ENCODE data around the gene PTPN3. TPM values are rescaled to one million over a fixed set of nuclear protein-coding genes. Genes with fewer than 3 reads are reported as not detected.

PTPN3 gene
- polyA plus RNA-seq, 10 donors: 1.7 to 5.9 (median 3.2) TPM

DNA sequence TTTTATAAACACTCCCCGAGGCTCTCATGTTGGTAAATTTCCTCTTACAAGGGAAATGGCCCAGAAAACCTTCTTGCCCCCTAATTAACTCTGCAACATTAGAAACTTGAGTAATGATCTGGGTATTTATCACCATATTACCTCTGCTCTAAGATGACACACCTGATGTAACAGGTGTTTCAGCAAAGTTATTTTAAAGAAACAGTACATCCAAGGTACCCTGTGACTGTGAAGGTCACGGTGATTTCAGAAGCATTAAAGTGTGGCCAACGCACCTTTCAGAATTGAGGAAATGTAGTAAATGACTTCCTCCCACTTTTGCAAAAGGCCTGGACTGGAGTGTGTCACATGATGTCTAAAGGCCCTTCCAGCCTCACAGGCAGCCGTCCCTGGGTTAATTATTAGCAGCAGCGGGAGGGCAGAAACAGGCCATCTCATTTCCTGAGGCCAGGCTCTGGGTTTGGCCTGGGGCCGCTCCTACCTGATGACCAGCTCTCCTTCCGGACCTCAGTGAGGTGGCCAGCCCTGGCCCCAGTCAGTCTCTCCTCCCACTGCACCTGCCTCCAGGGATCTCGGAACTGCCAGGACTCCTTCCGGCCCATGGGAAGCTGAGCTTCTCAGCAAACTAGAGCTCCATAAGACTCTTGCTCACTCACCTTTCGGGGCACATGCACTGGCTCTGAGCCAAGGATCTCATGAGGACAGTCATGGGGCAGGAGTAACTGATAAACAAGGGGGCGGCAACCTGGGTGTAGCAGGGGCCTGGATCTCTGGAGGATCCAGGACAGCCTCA, 20.7 kb downstream of the PTPN3 start:
- DNase-seq: no peak

DNA sequence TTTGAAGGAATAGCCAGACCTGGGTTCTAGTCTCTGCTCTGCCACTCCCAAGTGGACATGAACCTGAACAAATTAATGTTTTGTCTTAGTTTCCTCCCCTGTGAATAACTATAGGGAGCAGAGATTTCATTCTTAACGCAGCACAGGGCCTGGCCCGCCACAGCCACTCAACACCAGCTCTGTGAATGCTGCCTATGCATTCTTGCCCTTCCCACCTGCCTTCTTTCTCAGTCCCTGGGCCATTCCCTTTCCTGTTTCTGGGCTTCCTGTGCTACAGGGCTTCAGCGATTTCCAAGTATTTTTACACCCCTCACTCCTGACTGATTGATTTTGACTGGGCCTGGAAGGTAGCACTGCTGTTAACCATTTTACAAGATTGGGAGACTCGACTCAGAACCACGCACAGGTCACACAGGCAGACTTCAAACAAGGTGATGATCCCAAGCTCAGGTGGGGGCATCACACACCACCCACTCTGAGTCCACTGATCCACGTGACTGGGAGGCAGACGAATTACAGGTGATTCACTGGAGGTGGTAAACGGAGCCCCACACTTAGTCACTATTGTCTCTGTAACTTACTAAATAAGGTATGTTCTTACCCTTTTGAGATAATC, 21.4 kb downstream of the PTPN3 start:
- no peak for DNase-seq

DNA sequence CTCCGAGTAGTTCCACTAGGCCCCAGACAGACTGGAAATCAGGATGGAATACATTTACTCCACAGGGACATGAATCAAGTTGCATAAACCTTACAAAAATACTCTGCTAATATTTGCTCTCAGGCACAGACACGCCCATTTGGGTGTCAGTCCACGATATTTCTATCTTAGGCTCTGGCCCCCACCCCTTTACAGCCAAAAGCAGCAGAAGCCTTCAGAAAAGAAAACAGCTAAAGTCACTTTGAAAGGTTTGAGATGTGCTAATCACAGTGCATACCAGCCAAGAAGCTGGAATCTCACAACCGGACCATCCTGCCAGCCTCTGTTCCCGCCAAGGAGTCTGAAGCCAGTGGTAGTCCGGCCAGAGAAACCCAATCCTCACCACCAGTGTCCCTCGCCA, 22.6 kb downstream of the PTPN3 start:
- DNase-seq: peak in 2 of 3 donors; percentile 38 to 52

DNA sequence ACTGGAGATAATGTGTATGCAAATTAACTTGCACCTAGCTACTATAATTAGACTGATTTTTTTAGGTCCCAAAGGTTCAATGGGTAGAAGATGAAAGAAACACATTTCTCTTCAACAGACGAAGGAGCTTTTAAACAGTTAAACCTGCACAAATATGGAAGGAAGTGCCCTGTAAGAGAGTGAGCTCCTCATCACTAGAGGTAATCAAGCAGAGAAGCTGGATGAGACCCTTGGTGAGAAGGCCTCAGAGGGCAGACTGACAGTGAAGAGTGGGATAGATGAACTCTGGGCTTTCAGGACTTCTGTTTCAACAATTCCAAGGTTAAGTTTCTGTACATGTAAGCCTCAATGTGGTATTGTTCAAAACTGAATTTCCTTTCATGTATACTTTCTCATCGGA, 23.2 kb downstream of the PTPN3 start:
- DNase-seq: no peak

DNA sequence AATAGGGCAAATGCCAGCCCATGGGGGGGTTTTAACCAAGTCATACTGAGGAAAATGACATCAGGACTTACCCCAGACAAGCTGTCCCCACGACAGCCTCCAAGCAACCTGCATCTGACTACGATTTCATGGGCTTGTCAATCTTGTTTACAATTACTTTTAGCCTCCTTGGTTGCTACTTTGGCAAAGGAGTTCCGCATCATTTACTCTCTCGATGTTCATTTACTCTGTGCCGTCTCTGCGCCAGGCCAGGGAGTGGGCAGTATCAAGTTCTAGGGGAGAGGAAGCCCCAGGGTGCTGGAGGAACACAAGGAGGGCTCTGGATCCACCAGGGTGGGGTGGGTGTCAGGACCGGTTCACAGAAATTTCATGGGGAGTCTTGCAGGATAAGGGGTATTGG, 23.9 kb downstream of the PTPN3 start:
- no peak for DNase-seq

DNA sequence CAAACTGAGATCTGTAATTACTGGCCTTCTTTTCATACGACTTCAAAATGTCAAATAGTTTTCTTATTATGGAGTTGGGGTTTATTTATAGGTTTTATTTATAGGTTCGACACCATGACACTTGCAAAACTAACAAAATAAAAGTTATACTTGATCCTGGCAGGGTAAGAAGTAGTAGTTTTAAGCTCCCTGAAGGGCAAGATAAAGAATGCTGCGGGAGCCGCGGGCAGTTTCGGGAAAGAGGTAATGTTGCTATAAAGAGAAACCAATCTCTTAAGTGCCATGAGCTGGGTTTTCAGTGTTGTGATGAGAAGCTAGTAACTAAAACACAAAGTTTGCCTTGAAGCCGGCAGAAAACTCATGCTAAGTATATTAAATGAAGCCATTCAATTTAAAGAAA, 24.8 kb downstream of the PTPN3 start:
- DNase-seq: no peak

DNA sequence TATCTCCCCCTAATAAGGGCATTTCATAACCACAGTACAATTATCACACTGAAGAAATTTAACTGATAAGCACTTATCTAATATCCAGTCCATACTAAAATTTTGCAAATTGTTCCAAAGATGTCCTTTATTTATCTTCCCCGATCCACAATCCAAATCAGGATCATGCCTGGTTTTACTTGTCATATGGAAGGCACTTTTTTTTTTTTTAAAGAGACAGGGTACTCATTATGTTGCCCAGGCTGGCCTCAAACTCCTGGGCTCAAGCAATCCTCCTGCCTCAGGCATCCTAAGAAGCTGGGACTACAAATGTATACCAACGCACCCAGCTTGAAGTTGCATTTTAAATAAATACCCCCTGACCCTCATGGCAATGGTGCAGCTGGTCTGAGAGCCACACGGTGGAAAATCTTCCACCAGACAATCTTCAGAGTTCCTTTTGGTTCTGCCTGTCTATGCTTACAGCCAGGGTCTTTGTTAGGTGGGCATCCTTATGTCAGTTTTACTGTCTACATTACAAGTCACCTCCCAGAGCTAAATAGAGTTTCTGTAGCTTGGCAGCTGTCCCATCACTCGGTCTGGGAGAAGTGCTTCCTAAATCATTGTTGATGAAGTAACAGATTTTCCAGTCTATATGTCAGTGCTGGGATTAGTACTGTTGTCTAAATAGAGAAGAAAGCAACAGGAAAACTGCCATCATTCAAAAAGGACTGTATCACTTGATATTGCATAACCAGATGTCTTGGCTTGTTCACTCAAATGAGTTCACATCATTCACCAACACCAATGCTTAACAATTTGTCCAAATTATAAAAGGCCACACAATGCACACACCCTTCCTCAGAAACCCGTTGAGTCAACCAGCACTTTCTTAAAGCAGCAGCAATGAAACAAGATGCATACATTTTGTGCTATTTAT, 26.4 kb downstream of the PTPN3 start:
- DNase-seq: peak in 1 of 3 donors; percentile 51

DNA sequence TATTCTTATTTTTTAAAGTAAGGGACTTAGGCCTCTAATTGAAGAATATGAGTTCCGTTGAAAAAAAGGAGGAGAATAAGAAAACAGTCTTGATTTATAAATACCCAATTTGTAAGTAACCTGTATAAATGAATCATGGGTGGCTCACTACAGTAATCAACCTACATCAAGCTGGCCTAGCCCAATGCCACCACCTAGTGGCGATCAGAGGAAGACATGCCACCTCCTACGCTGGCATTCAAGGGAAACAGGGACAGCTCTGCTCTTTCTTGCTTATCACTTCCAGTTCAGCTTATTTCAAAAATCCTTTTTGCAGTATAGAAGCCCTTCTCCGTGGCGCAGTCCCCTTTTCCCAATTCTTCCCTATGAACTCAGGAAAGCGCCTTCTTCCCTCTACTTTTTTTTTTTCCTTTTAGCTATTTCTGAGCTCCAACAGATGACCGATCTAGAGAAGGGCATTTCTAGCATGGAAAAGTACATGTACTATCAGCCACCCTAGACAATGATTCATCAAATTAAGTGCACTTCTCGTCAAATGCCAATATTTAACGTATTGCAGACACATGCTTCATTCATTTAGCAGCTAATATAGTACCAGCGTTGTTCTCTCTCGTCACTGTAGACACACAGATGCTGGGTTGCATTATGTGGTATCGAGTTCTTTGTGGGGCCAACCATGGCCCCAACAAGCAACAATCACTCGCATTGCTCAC, 28.3 kb downstream of the PTPN3 start:
- peak; percentile 49 to 78 (median 67) for DNase-seq

DNA sequence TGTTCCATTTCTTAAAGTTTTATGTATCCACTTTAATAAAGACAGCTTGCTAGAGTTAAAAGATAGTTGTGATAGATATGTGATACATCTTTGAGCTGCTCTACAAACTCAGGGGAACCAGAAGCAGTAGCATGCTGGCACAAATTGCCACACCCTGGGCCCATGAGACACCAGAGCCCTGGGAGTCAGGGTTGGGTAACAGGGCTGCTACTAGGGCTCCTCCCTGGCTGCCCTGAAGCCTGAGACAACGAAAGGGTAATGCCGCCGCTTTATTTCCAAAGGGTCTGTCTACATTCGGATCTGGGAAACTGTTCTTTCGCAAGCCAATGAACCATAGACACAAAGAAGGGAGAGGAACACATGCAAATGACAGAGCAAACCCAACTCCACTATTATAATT, 29.2 kb downstream of the PTPN3 start:
- no peak for DNase-seq

DNA sequence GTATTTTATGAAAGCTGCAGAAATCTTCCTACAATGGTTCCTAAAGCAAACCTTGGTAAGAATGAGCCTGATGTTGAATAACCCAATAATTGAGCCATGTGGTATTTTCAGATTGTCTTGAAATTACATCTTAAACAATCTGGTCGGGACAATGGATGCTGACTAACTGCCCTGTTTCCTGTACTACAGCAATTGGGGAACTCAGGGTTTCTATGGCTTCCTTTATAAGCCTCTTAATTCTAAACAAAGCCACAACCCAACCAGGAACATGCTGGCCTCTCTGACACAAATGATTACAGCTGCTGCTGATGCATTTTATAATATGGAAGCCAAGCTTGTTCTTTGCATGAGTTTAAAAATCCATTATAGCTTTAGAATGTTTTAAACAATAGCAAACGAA, 30.2 kb downstream of the PTPN3 start:
- no peak for DNase-seq

DNA sequence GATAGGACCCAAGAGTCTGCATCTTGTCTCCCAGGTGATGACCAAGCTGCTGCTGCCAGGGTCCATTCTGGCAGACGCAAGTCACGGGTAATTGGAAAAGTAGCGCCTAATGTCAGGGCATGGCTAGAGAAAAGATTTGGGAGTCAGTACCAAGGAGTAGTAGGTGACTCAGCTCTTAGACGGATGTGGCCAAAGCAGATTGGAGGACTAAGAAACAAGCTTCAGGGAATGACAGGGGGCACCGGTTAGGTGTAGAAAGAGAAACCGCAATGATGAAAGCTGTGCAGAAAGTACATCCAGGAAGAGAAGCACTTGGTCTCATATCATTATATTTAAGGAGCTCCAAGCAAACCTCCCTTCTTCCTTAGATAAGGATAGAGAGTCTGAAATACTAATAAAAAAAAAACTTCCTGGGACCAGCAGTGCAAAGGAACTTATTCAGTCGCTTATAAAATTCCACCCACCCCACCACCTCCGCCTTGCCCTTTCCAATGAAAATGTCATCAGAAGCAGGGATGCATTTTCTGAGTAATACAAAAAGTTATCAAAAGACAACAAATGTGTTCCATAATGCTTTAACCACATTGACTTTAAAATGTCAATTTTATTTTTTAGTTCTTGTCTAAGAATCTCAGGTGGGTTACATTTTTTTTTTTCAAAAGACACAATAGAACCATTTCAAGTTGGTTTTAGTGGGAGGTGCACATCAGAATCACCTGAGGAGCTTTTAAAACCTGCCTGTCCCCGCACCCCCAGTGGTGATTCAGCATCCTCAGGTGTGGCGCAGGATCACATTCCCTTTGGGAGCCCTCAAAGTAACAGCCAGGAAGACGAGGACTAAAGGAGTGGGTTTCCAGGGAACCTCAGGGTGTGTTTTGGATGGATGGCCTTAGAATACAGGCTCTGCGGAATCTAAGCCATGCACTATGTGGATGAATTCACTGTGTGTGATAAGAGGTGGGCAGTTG, 31.2 kb downstream of the PTPN3 start:
- DNase-seq: no peak

DNA sequence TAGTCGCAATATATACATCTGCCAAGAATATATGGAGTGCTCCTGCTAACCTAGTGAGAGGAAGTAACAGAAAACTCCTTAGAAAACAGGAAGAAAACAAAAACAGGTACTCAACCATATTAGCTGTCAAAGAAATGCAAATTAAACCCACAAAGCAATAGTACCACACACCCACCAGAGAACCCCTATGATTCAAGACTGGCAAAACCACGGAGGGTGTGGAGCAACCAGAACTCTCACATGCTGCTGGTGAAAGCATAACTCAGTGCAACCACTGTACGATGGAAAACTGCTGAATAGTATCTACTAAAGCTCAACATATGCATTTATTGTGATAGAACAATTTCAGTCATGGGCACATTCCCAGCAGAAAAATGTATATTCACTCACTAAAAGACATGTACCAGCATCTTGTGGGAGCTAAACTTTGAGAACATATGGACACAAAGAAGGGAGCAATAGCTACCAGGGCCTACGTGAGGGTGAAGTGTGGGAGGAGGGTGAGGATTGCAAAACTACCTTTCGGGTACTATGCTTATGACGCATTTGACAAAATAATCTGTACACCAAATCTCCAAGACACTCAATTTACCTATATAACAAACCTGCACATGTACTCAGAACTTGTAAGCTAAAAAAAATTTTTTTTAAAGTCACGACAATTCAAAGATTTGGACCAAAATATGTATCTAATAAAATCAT, 34.0 kb downstream of the PTPN3 start:
- no peak for DNase-seq

DNA sequence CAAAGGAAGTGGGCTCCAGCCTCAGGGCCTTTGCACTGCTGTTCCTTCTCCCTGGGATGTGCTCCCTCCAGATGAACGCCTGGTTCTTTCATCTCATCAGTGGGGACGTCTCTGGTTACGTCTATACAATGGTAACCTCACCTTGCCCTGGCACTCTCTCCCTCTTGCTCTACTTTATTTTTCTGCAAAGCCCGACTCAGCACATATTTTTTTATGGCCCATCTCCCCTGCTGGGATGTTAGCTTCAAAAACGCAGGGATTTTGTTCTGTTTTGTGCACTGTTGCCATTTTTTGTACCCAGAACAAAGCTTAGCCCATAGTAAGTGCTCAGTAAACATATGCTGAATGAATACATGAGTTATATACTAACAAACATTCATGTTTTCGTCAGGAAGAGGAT, 37.5 kb downstream of the PTPN3 start:
- DNase-seq: no peak

DNA sequence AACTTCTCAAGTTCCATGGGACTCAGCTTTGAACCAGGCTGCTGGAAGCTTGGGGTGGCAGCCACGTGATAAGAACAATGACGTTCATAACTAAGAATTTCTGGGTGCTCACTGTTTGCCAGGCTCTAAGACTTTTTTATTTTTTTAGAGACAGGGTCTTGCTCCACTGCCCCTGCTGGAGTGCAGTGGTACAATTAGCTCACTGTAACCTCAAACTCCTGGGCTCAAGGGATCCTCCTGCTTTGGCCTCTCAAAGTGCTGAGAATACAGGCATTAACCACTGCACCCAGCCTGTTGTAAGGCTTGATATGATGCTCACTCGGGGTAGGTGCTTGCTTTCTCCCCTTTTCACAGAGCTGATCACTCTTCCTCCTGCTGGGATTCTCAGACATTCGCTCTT, 38.7 kb downstream of the PTPN3 start:
- no peak for DNase-seq

DNA sequence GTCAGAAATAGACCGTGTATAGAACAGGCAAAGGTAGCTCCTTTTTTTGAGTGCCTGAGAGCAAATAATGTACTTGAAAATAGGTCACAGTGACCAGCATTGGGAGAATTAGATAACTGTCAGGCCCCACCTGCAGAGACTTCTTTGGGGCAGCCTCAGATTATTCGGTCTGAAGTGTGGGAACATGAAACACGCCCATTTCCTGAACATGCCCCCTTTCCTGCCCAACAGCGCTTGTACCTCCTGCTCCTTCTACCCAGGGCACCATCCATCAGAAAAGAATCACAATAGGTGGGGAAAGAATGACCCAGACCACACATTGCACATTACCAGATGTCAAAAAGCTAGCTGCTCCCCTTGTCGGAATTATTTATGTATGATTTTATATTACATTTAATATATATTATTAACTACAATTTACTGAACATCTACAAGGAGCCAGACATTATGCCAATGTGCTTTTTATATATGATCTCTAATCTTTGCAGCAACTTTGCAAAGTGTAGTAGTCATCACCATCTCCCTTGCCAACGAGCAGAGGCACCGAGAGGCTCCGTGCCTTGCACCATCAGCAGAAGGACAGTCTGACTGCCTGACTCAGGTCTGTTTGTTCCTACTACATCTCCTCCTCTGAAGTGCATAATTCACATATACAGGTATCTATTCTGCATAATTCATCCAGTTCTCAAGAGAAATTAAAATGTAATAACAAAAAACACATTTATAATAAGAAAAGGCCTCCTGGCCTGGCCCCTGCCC, 39.5 kb downstream of the PTPN3 start:
- DNase-seq: no peak

DNA sequence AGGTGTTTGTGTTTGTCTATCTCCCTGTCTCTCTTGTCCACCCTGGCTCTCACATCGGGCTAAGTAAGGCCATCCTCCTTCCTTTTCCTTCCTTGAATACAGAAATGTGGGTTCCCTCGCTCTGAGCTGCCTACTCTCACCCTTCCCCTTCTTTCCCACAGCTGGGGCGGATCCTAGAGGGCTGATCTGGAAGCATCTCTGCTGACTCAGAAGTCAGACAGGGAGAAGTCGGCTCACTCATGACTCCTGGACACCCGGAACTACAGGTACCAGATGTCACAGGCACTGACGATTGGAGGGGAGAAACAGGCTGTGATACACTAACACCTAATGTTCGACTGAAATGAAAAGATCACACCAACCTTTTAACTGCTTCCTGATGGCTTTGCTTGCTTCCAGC, 41.3 kb downstream of the PTPN3 start:
- DNase-seq: no peak

DNA sequence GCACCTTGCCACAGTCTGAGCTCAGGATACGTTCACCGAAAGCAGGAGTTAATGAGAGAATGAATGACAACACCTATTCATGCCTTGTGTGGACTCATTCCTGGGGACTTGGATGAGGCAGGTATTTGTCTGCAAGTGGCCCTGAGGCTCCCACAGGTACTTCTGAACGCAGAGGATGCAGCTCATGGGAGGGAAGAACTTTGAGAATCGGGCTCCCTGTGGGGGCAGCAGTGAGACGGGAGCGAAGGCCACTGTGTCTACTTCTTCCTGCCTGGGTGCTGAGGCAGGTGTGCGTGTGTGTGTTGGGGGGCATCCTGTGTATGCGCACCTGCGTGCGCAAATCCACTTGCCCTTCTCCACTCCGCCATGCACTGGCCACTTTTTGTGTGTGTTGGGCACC, 42.2 kb downstream of the PTPN3 start:
- DNase-seq: no peak

DNA sequence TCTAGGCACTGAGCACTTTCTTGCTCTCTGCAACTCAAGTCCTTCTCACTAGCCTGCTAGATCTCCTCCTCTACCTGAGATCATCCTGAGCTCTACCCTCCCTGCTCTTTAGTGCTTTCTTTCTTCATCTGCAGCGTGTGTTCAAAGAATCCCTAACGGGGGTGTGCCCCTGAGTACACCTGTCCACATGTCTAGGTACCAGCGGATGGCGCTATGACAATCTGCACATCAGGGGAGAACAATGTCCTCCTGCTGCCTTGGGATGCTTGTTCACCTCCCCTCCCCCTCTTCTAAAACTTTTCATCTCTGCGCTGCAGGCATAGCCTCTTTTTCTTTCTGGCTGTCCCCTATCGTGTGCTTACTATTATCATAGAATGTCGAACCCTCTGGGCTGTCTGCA, 42.7 kb downstream of the PTPN3 start:
- no peak for DNase-seq

DNA sequence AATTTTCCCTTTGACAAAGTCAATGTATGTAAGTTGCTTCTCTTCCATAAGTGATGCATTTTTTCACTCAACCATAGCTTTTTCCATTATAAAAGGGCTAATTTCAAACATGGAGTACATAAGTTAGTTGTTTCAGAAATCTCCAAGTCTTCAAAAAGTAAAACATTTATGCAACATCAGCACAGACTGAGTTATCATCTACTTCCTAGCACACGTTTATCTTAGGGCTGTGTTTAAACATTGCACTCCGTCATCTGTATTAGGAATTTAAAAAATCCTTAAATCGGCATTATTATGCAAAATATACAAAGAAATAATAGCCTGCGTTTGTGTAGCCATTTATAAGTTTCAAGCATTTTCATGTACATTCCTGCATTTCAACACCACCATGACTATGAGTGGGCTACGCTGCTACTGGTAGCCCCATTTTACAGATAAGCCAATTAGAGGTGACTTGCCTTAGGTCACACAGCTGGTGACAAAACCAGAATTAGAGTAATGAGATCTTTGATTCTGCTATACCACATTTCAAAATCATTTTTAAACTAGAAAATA, 43.4 kb downstream of the PTPN3 start:
- DNase-seq: no peak
